ENCODE results near the gene N4BP2L2. TPM values are rescaled to one million over a fixed set of nuclear protein-coding genes. Genes with fewer than 3 reads are reported as not detected.
A peak's percentile ranks its signal among the peaks of the same experiment; 100 is the strongest.

Gene N4BP2L2
- total RNA-seq, 5 donors from 2014 or later (not counting 1 experiment from before 2014, with no cell fraction given) = 200 to 241 (median 216) TPM

GRCh38 chr13:32413284-32413683 is 125.3 kb downstream of the N4BP2L2 start:
- Histone ChIP-seq H3K4me1 (ENCODE audit: control insufficient read depth in 1 of 2, extremely low read depth in 1 of 2, insufficient read depth in 2 of 2, low read length in 2 of 2) (peaks cover 0 to 2% of the 10 kb centered on the region in 2 experiments), H3K4me3 (ENCODE audit: control insufficient read depth in 1 of 2, extremely low read depth in 1 of 2, low read length in 1 of 2) (no peak overlapping the region), H3K27me3 (replicated peaks in 1 of 2; ENCODE audit: control insufficient read depth in 2 of 2, extremely low read depth in 1 of 2, insufficient read depth in 2 of 2, low read length in 1 of 2) (no peaks in the 10 kb centered on the region), H3K27ac (ENCODE audit: low read length) (no peak overlapping the region), H3K9me3 (no peaks in the 10 kb centered on the region), H3K36me3 (ENCODE audit: control insufficient read depth in 2 of 2, extremely low read depth in 1 of 2, insufficient read depth in 1 of 2, low read length in 1 of 2) (peaks cover 0 to 6% of the 10 kb centered on the region in 2 donors)
- POLR2A ChIA-PET = no interaction called here
- Mint-ChIP-seq H3K27ac (no peak overlapping the region), H3K9me3 (no peaks in the 10 kb centered on the region), H3K4me3 (no peak overlapping the region), H3K4me1 (peaks cover 32 to 36% (median 34%) of the 10 kb centered on the region in 3 donors), H3K36me3 (peaks cover 29% of the 10 kb centered on the region), H3K27me3 (no peaks in the 10 kb centered on the region)
- DNase-seq (no peak), ATAC-seq (replicated peaks in 1 of 4) (no peak)
- CTCF ChIA-PET = interaction anchor here in 1 of 2 donors (2.2 kb wide), 1 partner anchor 15 kb away, joined by 5 read pairs; the partner anchor contains the start of gene N4BP2L1
- no CpG with 5 or more reads among the region's 3 CpGs for WGBS (ENCODE audit: insufficient coverage)

- H3K4me3 ChIP-seq (ENCODE audit: control insufficient read depth in 1 of 2, extremely low read depth in 1 of 2, low read length in 1 of 2) = no peak overlapping the region
- DNase-seq (no peak), ATAC-seq (replicated peaks in 1 of 4) (no peak)
- Mint-ChIP-seq H3K27me3 (no peaks in the 10 kb centered on the region), H3K36me3 (peaks cover 42% of the 10 kb centered on the region), H3K9me3 (no peaks in the 10 kb centered on the region), H3K4me1 (peaks cover 25 to 36% (median 31%) of the 10 kb centered on the region in 3 donors), H3K27ac (no peak overlapping the region), H3K4me3 (no peak overlapping the region)
- ChIA-PET POLR2A (interaction anchor here (0.7 to 2.0 kb wide), 3 partner anchors 13 to 229 kb away, joined by 3 to 5 read pairs (median 4); partner anchors contain the start of gene N4BP2L1 (in 1 of the 2)), CTCF (no interaction called here)
- H3K27me3 ChIP-seq (replicated peaks in 1 of 2; ENCODE audit: control insufficient read depth in 2 of 2, extremely low read depth in 1 of 2, insufficient read depth in 2 of 2, low read length in 1 of 2) = no peaks in the 10 kb centered on the region
- 90% methylated on average over 24 of the region's 27 CpGs for WGBS (ENCODE audit: insufficient coverage)
- no peaks in the 10 kb centered on the region for H3K9me3 ChIP-seq
- H3K27ac ChIP-seq (ENCODE audit: low read length) = no peak overlapping the region
- peaks cover 2 to 4% of the 10 kb centered on the region in 2 experiments for H3K4me1 ChIP-seq (ENCODE audit: control insufficient read depth in 1 of 2, extremely low read depth in 1 of 2, insufficient read depth in 2 of 2, low read length in 2 of 2)
- peaks cover 0 to 19% of the 10 kb centered on the region in 2 donors for H3K36me3 ChIP-seq (ENCODE audit: control insufficient read depth in 2 of 2, extremely low read depth in 1 of 2, insufficient read depth in 1 of 2, low read length in 1 of 2)
Measured at GRCh38 chr13:32409561-32410421, 128.8 kb downstream of the N4BP2L2 start.

- ATAC-seq (replicated peaks in 1 of 4) = no peak
- no peak overlapping the region for H3K27ac ChIP-seq (ENCODE audit: low read length)
- H3K4me1 ChIP-seq (ENCODE audit: control insufficient read depth in 1 of 2, extremely low read depth in 1 of 2, insufficient read depth in 2 of 2, low read length in 2 of 2) = peaks cover 2 to 4% of the 10 kb centered on the region in 2 experiments
- H3K36me3 ChIP-seq (ENCODE audit: control insufficient read depth in 2 of 2, extremely low read depth in 1 of 2, insufficient read depth in 1 of 2, low read length in 1 of 2) = peaks cover 0 to 28% of the 10 kb centered on the region in 2 donors
- H3K4me3 ChIP-seq (ENCODE audit: control insufficient read depth in 1 of 2, extremely low read depth in 1 of 2, low read length in 1 of 2) = no peak overlapping the region
- no peaks in the 10 kb centered on the region for H3K9me3 Mint-ChIP-seq
- H3K4me3 Mint-ChIP-seq = no peak overlapping the region
- H3K27me3 Mint-ChIP-seq = no peaks in the 10 kb centered on the region
- peaks cover 42% of the 10 kb centered on the region for H3K36me3 Mint-ChIP-seq
- CTCF ChIA-PET = interaction anchor here in 1 of 2 donors (0.6 kb wide), 1 partner anchor 523 kb away, joined by 3 read pairs; no protein-coding TSS in a partner anchor
- no peaks in the 10 kb centered on the region for H3K27me3 ChIP-seq (replicated peaks in 1 of 2; ENCODE audit: control insufficient read depth in 2 of 2, extremely low read depth in 1 of 2, insufficient read depth in 2 of 2, low read length in 1 of 2)
- POLR2A ChIA-PET = interaction anchor here (0.7 to 2.0 kb wide), 3 partner anchors 14 to 283 kb away, joined by 4 to 5 read pairs (median 5); partner anchors contain the start of gene N4BP2L1 (in 1 of the 2)
- peaks cover 25 to 34% (median 31%) of the 10 kb centered on the region in 3 donors for H3K4me1 Mint-ChIP-seq
- no peak for DNase-seq
- no peaks in the 10 kb centered on the region for H3K9me3 ChIP-seq
- H3K27ac Mint-ChIP-seq = no peak overlapping the region
- no CpG with 5 or more reads among the region's 6 CpGs for WGBS (ENCODE audit: insufficient coverage)
Measured at GRCh38 chr13:32409001-32409313, 129.6 kb downstream of the N4BP2L2 start.

- ChIA-PET POLR2A (interaction anchor here (0.7 to 2.0 kb wide), 4 partner anchors 10 to 284 kb away, joined by 3 to 5 read pairs (median 4); partner anchors contain the start of gene N4BP2L1 (in 1 of the 2)), CTCF (interaction anchor here in 1 of 2 donors (0.6 to 0.9 kb wide), 2 partner anchors 20 to 522 kb away, joined by 3 to 6 read pairs; no protein-coding TSS in a partner anchor)
- Mint-ChIP-seq H3K27me3 (no peaks in the 10 kb centered on the region), H3K36me3 (peaks cover 47% of the 10 kb centered on the region), H3K4me3 (peak overlapping the region; percentile 10 to 62 (median 13)), H3K27ac (peak overlapping the region; percentile 29 to 41), H3K9me3 (no peaks in the 10 kb centered on the region), H3K4me1 (peaks cover 25 to 34% (median 31%) of the 10 kb centered on the region in 3 donors)
- no peak overlapping the region for H3K4me3 ChIP-seq (ENCODE audit: control insufficient read depth in 1 of 2, extremely low read depth in 1 of 2, low read length in 1 of 2)
- no peaks in the 10 kb centered on the region for H3K9me3 ChIP-seq
- no peaks in the 10 kb centered on the region for H3K27me3 ChIP-seq (replicated peaks in 1 of 2; ENCODE audit: control insufficient read depth in 2 of 2, extremely low read depth in 1 of 2, insufficient read depth in 2 of 2, low read length in 1 of 2)
- WGBS (ENCODE audit: insufficient coverage) = 94% methylated on average over 3 of the region's 9 CpGs
- H3K27ac ChIP-seq (ENCODE audit: low read length) = no peak overlapping the region
- DNase-seq (no peak), ATAC-seq (replicated peaks in 1 of 4) (peak in 1 of 4 experiments; percentile 36)
- peaks cover 0 to 29% of the 10 kb centered on the region in 2 donors for H3K36me3 ChIP-seq (ENCODE audit: control insufficient read depth in 2 of 2, extremely low read depth in 1 of 2, insufficient read depth in 1 of 2, low read length in 1 of 2)
- peaks cover 2 to 4% of the 10 kb centered on the region in 2 experiments for H3K4me1 ChIP-seq (ENCODE audit: control insufficient read depth in 1 of 2, extremely low read depth in 1 of 2, insufficient read depth in 2 of 2, low read length in 2 of 2)
Measured at GRCh38 chr13:32408296-32409000, 130.1 kb downstream of the N4BP2L2 start.

GRCh38 chr13:32407854-32408253 is 130.7 kb downstream of the N4BP2L2 start:
- POLR2A ChIA-PET = interaction anchor here in 1 of 2 donors (1.0 to 2.0 kb wide), 2 partner anchors 10 to 15 kb away, joined by 3 to 5 read pairs; no protein-coding TSS in a partner anchor
- Mint-ChIP-seq H3K4me1 (peaks cover 25 to 34% (median 31%) of the 10 kb centered on the region in 3 donors), H3K27me3 (no peaks in the 10 kb centered on the region), H3K27ac (peak overlapping the region in 1 of 2 donors; percentile 29), H3K36me3 (peaks cover 53% of the 10 kb centered on the region), H3K4me3 (peak overlapping the region in 1 of 3 donors; percentile 62), H3K9me3 (no peaks in the 10 kb centered on the region)
- Histone ChIP-seq H3K36me3 (ENCODE audit: control insufficient read depth in 2 of 2, extremely low read depth in 1 of 2, insufficient read depth in 1 of 2, low read length in 1 of 2) (peaks cover 0 to 31% of the 10 kb centered on the region in 2 donors), H3K27me3 (replicated peaks in 1 of 2; ENCODE audit: control insufficient read depth in 2 of 2, extremely low read depth in 1 of 2, insufficient read depth in 2 of 2, low read length in 1 of 2) (no peaks in the 10 kb centered on the region), H3K9me3 (no peaks in the 10 kb centered on the region), H3K4me3 (ENCODE audit: control insufficient read depth in 1 of 2, extremely low read depth in 1 of 2, low read length in 1 of 2) (no peak overlapping the region), H3K27ac (ENCODE audit: low read length) (no peak overlapping the region), H3K4me1 (ENCODE audit: control insufficient read depth in 1 of 2, extremely low read depth in 1 of 2, insufficient read depth in 2 of 2, low read length in 2 of 2) (peaks cover 2 to 4% of the 10 kb centered on the region in 2 experiments)
- ATAC-seq (replicated peaks in 1 of 4) = no peak
- DNase-seq = no peak
- WGBS (ENCODE audit: insufficient coverage) = 58% methylated on average over 4 of the region's 6 CpGs
- CTCF ChIA-PET = interaction anchor here in 1 of 2 donors (0.9 kb wide), 1 partner anchor 21 kb away, joined by 6 read pairs; no protein-coding TSS in a partner anchor

- no peak overlapping the region for H3K4me3 ChIP-seq (ENCODE audit: control insufficient read depth in 1 of 2, extremely low read depth in 1 of 2, low read length in 1 of 2)
- H3K4me1 ChIP-seq (ENCODE audit: control insufficient read depth in 1 of 2, extremely low read depth in 1 of 2, insufficient read depth in 2 of 2, low read length in 2 of 2) = peaks cover 0 to 4% of the 10 kb centered on the region in 2 experiments
- ChIA-PET CTCF (no interaction called here), POLR2A (no interaction called here)
- no peak for DNase-seq
- no peaks in the 10 kb centered on the region for H3K9me3 ChIP-seq
- ATAC-seq (replicated peaks in 1 of 4) = no peak
- H3K9me3 Mint-ChIP-seq = no peaks in the 10 kb centered on the region
- peaks cover 2 to 5% (median 5%) of the 10 kb centered on the region in 3 donors for H3K4me1 Mint-ChIP-seq
- H3K27ac Mint-ChIP-seq = no peak overlapping the region
- H3K36me3 ChIP-seq (ENCODE audit: control insufficient read depth in 2 of 2, extremely low read depth in 1 of 2, insufficient read depth in 1 of 2, low read length in 1 of 2) = peaks cover 0 to 41% of the 10 kb centered on the region in 2 donors
- no peak overlapping the region for H3K27ac ChIP-seq (ENCODE audit: low read length)
- H3K36me3 Mint-ChIP-seq = peaks cover 49% of the 10 kb centered on the region
- no peaks in the 10 kb centered on the region for H3K27me3 Mint-ChIP-seq
- no peak overlapping the region for H3K4me3 Mint-ChIP-seq
- no peaks in the 10 kb centered on the region for H3K27me3 ChIP-seq (replicated peaks in 1 of 2; ENCODE audit: control insufficient read depth in 2 of 2, extremely low read depth in 1 of 2, insufficient read depth in 2 of 2, low read length in 1 of 2)
- WGBS (ENCODE audit: insufficient coverage) = no CpG with 5 or more reads among the region's 4 CpGs
Measured at GRCh38 chr13:32403108-32403507, 135.5 kb downstream of the N4BP2L2 start.
